DOHH2 (cell line): ENCODE data around the gene HOXB6.

Experiments
- H3F3A ChIP-seq: fragments of 200-600 bp; sonication (generic), shearing (Covaris generic); 2 replicates; pipeline ENCODE4 v1.6.0; 2016; ENCODE audit warnings: antibody characterized with exemption, mild to moderate bottlenecking; ENCODE audit not compliant: control insufficient read depth, insufficient read depth
- H3K27ac ChIP-seq: fragments of 200-600 bp; sonication (generic); 2 replicates; pipeline ENCODE4 v1.5.1; 2014; ENCODE audit warnings: low read depth, mild to moderate bottlenecking, low read length, moderate library complexity
- H3K27me3 ChIP-seq: fragments of 200-600 bp; sonication (generic); 2 replicates; pipeline ENCODE4 v1.6.1; 2014; ENCODE audit warnings: mild to moderate bottlenecking, low read length, mixed read lengths; ENCODE audit not compliant: control insufficient read depth
- H3K36me3 ChIP-seq: fragments of 200-600 bp; sonication (generic); 2 replicates; pipeline ENCODE4 v1.6.1; 2014; ENCODE audit warnings: mild to moderate bottlenecking, low read length, moderate library complexity, mixed read lengths; ENCODE audit not compliant: control insufficient read depth
- H3K4me1 ChIP-seq: fragments of 200-600 bp; sonication (generic); 2 replicates; pipeline ENCODE4 v1.6.1; 2014; ENCODE audit warnings: mild to moderate bottlenecking, low read length, mixed read lengths; ENCODE audit not compliant: control insufficient read depth
- H3K4me2 ChIP-seq: fragments of 200-600 bp; sonication (generic); 2 replicates; pipeline ENCODE4 v1.6.0; 2014; ENCODE audit warnings: mild to moderate bottlenecking, low read length, moderate library complexity
- H3K4me3 ChIP-seq: fragments of 200-600 bp; sonication (generic); 2 replicates; pipeline ENCODE4 v1.5.1; 2014; ENCODE audit warnings: mild to moderate bottlenecking, low read length, mixed read lengths
- H3K79me2 ChIP-seq: fragments of 200-600 bp; sonication (generic); 2 replicates; pipeline ENCODE4 v1.6.1; 2014; ENCODE audit warnings: mild to moderate bottlenecking, low read length, mixed read lengths; ENCODE audit not compliant: control insufficient read depth
- H3K9me2 ChIP-seq: fragments of 200-600 bp; sonication (generic); replicated peaks from 2 replicates; pipeline ENCODE4 v1.6.1; 2014; ENCODE audit warnings: mild to moderate bottlenecking, low read length, mixed read lengths; ENCODE audit not compliant: control insufficient read depth
- H3K9me3 ChIP-seq: fragments of 200-600 bp; sonication (generic); 2 replicates; pipeline ENCODE4 v1.6.1; 2014; ENCODE audit warnings: antibody characterized with exemption, low read length, mixed read lengths; ENCODE audit not compliant: control insufficient read depth, insufficient read depth
- H4K20me1 ChIP-seq: fragments of 200-600 bp; sonication (generic); 2 replicates; pipeline ENCODE4 v1.6.0; 2014; ENCODE audit warnings: low read depth, mild to moderate bottlenecking, antibody characterized with exemption, low read length, moderate library complexity; ENCODE audit not compliant: control insufficient read depth, insufficient read depth
- EZH2phosphoT487 ChIP-seq: fragments of 200-600 bp; sonication (generic); IDR thresholded peaks from 2 replicates; pipeline ENCODE4 v1.6.1; 2017; ENCODE audit warnings: borderline replicate concordance, mild to moderate bottlenecking, antibody characterized with exemption, low read length, moderate library complexity, mixed read lengths
- TF ChIP-seq, protein P1 (sequence below): fragments of 200-600 bp; sonication (generic); IDR thresholded peaks from one replicate; pipeline ENCODE4 v1.5.1; 2014; ENCODE audit warnings: antibody characterized with exemption, mild to moderate bottlenecking, low read depth, low read length; ENCODE audit not compliant: poor library complexity, severe bottlenecking

HOXB6 gene

DNA sequence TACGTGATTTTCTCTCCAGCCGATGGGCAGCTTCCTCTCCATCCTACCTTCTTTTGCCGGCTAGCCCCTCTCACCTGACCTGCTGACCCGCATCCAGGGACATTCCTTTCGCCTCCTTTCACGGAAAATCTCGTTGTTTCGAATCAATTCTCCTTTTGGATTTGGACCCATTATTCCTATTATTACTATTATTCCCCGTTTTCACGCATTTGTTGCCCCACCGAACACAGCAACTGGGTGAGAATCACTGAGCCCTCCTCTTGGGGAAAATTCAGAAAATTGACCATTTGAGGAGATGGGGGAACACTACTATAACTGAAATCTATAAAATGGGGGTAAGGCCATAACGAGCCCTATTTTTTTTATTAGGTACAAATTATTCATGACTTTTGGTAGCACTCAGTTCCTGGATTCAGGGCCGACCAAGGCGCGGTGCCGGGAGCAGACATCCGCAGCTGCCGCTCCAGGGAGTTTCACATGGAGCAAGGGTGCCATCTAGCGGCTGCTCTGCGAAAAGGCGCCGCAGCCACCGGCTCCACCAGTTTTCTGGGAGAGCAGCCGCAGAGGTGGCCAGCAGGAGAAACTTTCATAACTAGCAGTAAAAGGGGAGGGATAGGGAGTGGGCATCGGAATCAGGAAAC, 13.6 kb upstream of the HOXB6 start:
- no peaks in the 10 kb centered on the region for H3K9me2 ChIP-seq
- TF ChIP-seq EZH2phosphoT487: no peak
- TF ChIP-seq, protein P1, sequence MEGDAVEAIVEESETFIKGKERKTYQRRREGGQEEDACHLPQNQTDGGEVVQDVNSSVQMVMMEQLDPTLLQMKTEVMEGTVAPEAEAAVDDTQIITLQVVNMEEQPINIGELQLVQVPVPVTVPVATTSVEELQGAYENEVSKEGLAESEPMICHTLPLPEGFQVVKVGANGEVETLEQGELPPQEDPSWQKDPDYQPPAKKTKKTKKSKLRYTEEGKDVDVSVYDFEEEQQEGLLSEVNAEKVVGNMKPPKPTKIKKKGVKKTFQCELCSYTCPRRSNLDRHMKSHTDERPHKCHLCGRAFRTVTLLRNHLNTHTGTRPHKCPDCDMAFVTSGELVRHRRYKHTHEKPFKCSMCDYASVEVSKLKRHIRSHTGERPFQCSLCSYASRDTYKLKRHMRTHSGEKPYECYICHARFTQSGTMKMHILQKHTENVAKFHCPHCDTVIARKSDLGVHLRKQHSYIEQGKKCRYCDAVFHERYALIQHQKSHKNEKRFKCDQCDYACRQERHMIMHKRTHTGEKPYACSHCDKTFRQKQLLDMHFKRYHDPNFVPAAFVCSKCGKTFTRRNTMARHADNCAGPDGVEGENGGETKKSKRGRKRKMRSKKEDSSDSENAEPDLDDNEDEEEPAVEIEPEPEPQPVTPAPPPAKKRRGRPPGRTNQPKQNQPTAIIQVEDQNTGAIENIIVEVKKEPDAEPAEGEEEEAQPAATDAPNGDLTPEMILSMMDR: peak; percentile 87
- peaks cover 7% of the 10 kb centered on the region for H3K4me1 ChIP-seq
- peak overlapping the region; percentile 41; the same call in 1 of the 2 replicates for H3K4me2 ChIP-seq
- H3K36me3 ChIP-seq: no peaks in the 10 kb centered on the region
- H3F3A ChIP-seq: no peaks in the 10 kb centered on the region
- H4K20me1 ChIP-seq: no peaks in the 10 kb centered on the region
- H3K9me3 ChIP-seq: no peaks in the 10 kb centered on the region
- H3K4me3 ChIP-seq: no peak overlapping the region
- H3K27me3 ChIP-seq: peaks cover 83% of the 10 kb centered on the region
- no peak overlapping the region for H3K27ac ChIP-seq
- H3K79me2 ChIP-seq: no peaks in the 10 kb centered on the region

DNA sequence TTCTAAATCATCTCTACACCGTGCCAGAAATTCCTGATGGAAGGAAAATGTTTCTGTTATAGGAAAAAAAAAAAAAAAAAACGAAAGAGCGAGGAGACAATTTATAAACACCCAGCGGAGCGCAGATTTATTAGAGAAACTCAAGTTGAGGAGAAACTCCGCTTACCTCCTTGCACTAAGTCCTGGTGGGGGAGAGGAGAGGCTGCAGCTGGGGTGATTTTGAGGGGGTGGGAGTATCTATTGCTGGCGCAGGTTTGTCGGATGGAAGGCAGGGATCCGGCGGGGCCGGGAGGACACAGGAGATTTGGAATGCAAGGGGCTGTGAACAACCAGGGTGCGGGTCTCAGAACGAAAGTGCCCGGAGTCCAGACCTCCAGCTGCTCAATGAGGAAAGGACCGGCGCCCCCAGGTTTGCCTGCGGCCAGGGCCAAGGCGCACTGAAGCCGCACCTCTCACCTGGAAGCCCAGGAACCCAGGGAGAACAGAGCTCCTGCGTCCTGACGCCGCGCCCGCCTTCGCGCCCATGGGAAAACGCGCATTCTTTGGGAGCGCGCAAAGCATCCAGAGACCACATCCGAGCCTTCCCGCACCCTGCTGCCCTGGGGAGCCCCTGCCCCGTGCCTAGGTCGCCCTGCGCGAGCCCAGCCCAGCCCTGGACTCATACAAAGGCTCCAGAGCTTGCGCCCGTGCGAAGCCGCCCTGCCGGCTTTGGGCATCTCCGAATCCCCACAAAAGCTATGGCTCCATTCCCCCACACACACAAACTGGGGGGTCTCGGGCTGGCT, 12.9 kb upstream of the HOXB6 start:
- H3K4me3 ChIP-seq: no peak overlapping the region
- peaks cover 81% of the 10 kb centered on the region for H3K27me3 ChIP-seq
- no peaks in the 10 kb centered on the region for H3K79me2 ChIP-seq

DNA sequence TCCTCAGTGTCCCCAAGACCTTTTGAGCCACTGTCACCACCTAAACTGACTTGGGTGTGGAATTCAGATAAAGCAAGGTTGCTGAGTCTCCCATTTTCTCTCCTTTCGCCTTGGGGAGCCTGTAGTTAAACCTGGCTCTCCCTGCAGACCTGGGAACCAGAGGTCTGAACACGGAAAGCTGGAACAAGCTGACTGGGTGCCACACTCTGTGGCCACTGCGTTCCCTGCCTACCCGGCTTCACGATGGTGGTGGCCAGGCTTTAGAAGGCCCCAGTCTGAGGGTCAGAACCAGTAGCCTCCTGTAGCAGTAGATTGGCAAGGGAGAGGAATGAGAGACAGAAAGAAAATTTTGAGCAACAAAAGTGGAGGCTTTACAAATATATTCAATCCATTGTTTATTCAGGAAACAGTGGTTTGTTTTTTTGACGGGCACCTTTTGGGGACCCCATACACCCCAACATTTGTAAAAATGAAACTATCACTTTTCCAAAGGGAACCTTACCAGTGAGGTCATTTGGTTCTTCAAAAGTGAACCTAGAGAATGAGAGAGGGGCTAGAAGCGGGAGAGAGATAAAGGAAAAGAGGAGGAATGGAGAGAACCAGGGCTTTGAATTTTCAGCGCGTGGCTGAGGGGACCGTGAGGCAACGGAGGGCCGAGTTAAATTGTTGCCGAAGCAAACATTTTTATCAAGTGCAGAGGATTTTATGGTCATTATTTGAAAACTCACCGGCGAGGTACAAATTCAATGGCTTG, 12.1 kb upstream of the HOXB6 start:
- H3K4me3 ChIP-seq: no peak overlapping the region
- H3K36me3 ChIP-seq: no peaks in the 10 kb centered on the region
- no peaks in the 10 kb centered on the region for H4K20me1 ChIP-seq
- H3K79me2 ChIP-seq: no peaks in the 10 kb centered on the region
- H3K9me3 ChIP-seq: no peaks in the 10 kb centered on the region
- no peak overlapping the region for H3K4me2 ChIP-seq
- TF ChIP-seq, protein P1: no peak
- no peak for TF ChIP-seq EZH2phosphoT487
- H3F3A ChIP-seq: no peaks in the 10 kb centered on the region
- no peak overlapping the region for H3K27ac ChIP-seq
- H3K9me2 ChIP-seq: no peaks in the 10 kb centered on the region
- peaks cover 81% of the 10 kb centered on the region for H3K27me3 ChIP-seq
- H3K4me1 ChIP-seq: peaks cover 17% of the 10 kb centered on the region

More for the DNA sequence above, 12.9 kb upstream of the HOXB6 start:
- no peak for TF ChIP-seq EZH2phosphoT487
- TF ChIP-seq, protein P1: no peak
- H4K20me1 ChIP-seq: no peaks in the 10 kb centered on the region
- peaks cover 9% of the 10 kb centered on the region for H3K4me1 ChIP-seq
- no peak overlapping the region for H3K4me2 ChIP-seq
- H3K27ac ChIP-seq: no peak overlapping the region
- no peaks in the 10 kb centered on the region for H3K9me2 ChIP-seq
- H3K9me3 ChIP-seq: no peaks in the 10 kb centered on the region
- H3K36me3 ChIP-seq: no peaks in the 10 kb centered on the region
- H3F3A ChIP-seq: no peaks in the 10 kb centered on the region
